ENCODE data around the gene CYTH4.

DNA sequence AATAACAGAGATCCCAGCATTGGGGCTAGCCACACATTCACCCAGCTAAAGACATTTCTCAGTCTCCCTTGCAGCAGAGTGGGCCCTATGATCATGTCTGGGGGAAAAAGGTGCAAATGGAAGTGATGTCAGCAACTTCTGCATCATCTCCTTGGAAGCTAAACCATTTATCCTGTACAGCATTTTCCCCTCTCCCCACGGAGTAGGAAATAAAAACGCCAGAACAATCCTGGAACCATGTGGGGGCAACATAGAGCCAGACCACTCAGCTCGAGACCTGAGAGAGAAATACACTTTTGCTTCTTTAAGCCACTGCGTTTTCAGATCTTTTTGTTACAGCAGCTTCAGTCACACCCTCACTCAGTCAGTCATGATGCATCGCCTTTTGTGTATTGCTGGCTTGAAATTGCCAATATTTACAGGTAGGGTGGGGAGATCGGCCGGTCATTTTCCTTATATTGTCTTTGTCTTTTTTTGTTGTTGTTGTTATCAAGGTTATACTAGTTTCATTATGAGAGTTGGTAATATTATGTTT, 29.1 kb upstream of the CYTH4 start:
- TF ChIP-seq POLR2AphosphoS5 (IDR thresholded peaks at IDR 0.05; ENCODE audit: low read depth) (no peak), EZH2 (IDR thresholded peaks at IDR 0.05; ENCODE audit: low read depth, unreplicated experiment) (no peak), CREB1 (CRISPR knock-in tag; IDR thresholded peaks at IDR 0.05; ENCODE audit: low read depth) (no peak), ZNF331 (CRISPR knock-in tag; IDR thresholded peaks at IDR 0.05; ENCODE audit: low read depth) (no peak), NANOG (IDR thresholded peaks at IDR 0.05; ENCODE audit: borderline replicate concordance) (no peak), EZH2phosphoT487 (IDR thresholded peaks at IDR 0.05; ENCODE audit: unreplicated experiment) (no peak)
- TF ChIP-seq, protein P1, sequence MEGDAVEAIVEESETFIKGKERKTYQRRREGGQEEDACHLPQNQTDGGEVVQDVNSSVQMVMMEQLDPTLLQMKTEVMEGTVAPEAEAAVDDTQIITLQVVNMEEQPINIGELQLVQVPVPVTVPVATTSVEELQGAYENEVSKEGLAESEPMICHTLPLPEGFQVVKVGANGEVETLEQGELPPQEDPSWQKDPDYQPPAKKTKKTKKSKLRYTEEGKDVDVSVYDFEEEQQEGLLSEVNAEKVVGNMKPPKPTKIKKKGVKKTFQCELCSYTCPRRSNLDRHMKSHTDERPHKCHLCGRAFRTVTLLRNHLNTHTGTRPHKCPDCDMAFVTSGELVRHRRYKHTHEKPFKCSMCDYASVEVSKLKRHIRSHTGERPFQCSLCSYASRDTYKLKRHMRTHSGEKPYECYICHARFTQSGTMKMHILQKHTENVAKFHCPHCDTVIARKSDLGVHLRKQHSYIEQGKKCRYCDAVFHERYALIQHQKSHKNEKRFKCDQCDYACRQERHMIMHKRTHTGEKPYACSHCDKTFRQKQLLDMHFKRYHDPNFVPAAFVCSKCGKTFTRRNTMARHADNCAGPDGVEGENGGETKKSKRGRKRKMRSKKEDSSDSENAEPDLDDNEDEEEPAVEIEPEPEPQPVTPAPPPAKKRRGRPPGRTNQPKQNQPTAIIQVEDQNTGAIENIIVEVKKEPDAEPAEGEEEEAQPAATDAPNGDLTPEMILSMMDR (conservative IDR thresholded peaks at IDR 0.05; ENCODE audit: low read depth in 2 of 2), result peak; percentile 22 to 45; a peak in 2 of 4 replicates
- TF ChIP-seq, protein P2, sequence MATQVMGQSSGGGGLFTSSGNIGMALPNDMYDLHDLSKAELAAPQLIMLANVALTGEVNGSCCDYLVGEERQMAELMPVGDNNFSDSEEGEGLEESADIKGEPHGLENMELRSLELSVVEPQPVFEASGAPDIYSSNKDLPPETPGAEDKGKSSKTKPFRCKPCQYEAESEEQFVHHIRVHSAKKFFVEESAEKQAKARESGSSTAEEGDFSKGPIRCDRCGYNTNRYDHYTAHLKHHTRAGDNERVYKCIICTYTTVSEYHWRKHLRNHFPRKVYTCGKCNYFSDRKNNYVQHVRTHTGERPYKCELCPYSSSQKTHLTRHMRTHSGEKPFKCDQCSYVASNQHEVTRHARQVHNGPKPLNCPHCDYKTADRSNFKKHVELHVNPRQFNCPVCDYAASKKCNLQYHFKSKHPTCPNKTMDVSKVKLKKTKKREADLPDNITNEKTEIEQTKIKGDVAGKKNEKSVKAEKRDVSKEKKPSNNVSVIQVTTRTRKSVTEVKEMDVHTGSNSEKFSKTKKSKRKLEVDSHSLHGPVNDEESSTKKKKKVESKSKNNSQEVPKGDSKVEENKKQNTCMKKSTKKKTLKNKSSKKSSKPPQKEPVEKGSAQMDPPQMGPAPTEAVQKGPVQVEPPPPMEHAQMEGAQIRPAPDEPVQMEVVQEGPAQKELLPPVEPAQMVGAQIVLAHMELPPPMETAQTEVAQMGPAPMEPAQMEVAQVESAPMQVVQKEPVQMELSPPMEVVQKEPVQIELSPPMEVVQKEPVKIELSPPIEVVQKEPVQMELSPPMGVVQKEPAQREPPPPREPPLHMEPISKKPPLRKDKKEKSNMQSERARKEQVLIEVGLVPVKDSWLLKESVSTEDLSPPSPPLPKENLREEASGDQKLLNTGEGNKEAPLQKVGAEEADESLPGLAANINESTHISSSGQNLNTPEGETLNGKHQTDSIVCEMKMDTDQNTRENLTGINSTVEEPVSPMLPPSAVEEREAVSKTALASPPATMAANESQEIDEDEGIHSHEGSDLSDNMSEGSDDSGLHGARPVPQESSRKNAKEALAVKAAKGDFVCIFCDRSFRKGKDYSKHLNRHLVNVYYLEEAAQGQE (IDR thresholded peaks at IDR 0.05; ENCODE audit: unreplicated experiment), result no peak
- TF ChIP-seq, protein P3, sequence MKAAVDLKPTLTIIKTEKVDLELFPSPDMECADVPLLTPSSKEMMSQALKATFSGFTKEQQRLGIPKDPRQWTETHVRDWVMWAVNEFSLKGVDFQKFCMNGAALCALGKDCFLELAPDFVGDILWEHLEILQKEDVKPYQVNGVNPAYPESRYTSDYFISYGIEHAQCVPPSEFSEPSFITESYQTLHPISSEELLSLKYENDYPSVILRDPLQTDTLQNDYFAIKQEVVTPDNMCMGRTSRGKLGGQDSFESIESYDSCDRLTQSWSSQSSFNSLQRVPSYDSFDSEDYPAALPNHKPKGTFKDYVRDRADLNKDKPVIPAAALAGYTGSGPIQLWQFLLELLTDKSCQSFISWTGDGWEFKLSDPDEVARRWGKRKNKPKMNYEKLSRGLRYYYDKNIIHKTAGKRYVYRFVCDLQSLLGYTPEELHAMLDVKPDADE (IDR thresholded peaks at IDR 0.05), result no peak

All from GM23338 (cell line).